Measurements from ENCODE around the gene RCHY1. TPM values are rescaled to one million over a fixed set of nuclear protein-coding genes. Genes with fewer than 3 reads are reported as not detected.
A peak's percentile ranks its signal among the peaks of the same experiment; 100 is the strongest.

RCHY1 gene
- total and polyA plus RNA-seq, 2 donors (not counting 3 experiments of a cell fraction or from before 2014, with no cell fraction given), result 21.1 to 30.9 TPM

DNA sequence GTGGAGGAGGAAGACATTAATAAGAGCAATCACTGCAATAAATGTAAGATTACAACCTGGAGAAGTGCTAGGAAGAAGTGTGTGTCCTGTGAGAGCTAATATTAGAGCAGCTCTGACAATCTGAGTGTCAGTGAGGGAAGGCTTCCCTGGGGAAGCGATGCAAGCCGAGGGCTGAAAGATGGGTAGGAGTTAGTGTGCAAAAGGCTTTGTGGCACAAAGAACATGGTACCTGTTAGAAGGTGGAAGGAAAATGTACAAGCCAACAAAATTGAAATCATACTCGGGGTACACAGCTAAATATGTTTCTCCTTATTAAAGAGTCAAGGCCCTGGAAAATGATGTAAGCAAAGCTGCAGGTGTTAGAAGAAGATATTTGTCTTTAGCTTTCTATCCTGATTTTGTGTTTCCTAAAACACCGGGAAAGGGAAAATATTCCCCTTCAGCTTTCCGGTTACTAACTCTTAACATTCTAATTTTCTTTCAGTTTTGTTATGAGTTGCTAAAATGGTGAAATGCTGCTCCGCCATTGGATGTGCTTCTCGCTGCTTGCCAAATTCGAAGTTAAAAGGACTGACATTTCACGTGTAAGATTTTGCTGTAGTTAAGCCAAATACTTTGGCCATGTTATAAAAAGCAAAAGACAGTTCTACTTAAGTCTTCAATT, 878 bp upstream of the RCHY1 start:
- DNase-seq (ENCODE audit: low read depth, low spot score), result no peak
- peak overlapping the region; percentile 72 for H3K27ac ChIP-seq (ENCODE audit: insufficient read depth, low read depth, low read length)
- H3K4me2 ChIP-seq (ENCODE audit: insufficient read depth, low read length), result peak overlapping the region; percentile 89
- H3K9me3 ChIP-seq (replicated peaks; ENCODE audit: control insufficient read depth, insufficient read depth, low read length), result no peaks in the 10 kb centered on the region
- no peaks in the 10 kb centered on the region for H3K36me3 ChIP-seq (ENCODE audit: control insufficient read depth in 2 of 2, extremely low read depth in 1 of 2, insufficient read depth in 2 of 2, low read length in 2 of 2)
- FAIRE-seq, result no peak
- peaks cover 35% of the 10 kb centered on the region for H3K4me1 ChIP-seq (ENCODE audit: control insufficient read depth, extremely low read depth, insufficient read depth, low read length)
- H4K20me1 ChIP-seq (replicated peaks; ENCODE audit: control insufficient read depth, extremely low read depth, insufficient read depth, low read length), result peaks cover 4% of the 10 kb centered on the region
- H3K27me3 ChIP-seq (ENCODE audit: control insufficient read depth in 2 of 2, insufficient read depth in 2 of 2, low read length in 2 of 2), result no peaks in the 10 kb centered on the region
- H3K79me2 ChIP-seq (ENCODE audit: control insufficient read depth, insufficient read depth, low read length), result peaks cover 32% of the 10 kb centered on the region
- POLR2A ChIA-PET, result no interaction called here
- dilution Hi-C loops (cut with MboI; ENCODE audit: extremely low pct_ligation_motif_present, low sequenced_read_pairs), result no loop called here
- intact Hi-C loops (cut with micrococcal nuclease), result loop anchor here (1.0 to 10.0 kb wide), 3 partner anchors 158 to 890 kb away; partner anchors contain the start of genes G3BP2 and USO1
- BruUV-seq (replicated peaks), result no TSS peak
- H2AFZ ChIP-seq (ENCODE audit: low read depth, low read length), result peak overlapping the region; percentile 13
- H3K9me1 ChIP-seq (replicated peaks; ENCODE audit: control insufficient read depth, extremely low read depth, insufficient read depth, low read length), result no peaks in the 10 kb centered on the region
- CTCF ChIA-PET, result interaction anchor here (1.3 kb wide), 2 partner anchors 10 to 25 kb away, joined by 3 to 5 read pairs; no protein-coding TSS in a partner anchor
- peak overlapping the region; percentile 96 for H3K9ac ChIP-seq (replicated peaks; ENCODE audit: extremely low read depth, insufficient read depth, low read length)
- peak overlapping the region; percentile 19 to 94 (median 81) for H3K4me3 ChIP-seq (replicated peaks in 1 of 3; ENCODE audit: insufficient read depth in 1 of 3, low read depth in 1 of 3, low read length in 3 of 3)
- no peak for TF ChIP-seq POLR2AphosphoS5 (IDR thresholded peaks at IDR 0.05; ENCODE audit: insufficient read depth, low read depth, low read length)
- no peak for TF ChIP-seq CTCF (IDR thresholded peaks at IDR 0.05; ENCODE audit: extremely low read depth in 1 of 2, insufficient read depth in 1 of 2, low read depth in 1 of 2, low read length in 2 of 2)
- no peak for TF ChIP-seq JUN (IDR thresholded peaks at IDR 0.05; ENCODE audit: borderline replicate concordance, insufficient read depth, insufficient read length, low read depth)
- TF ChIP-seq GATA2 (IDR thresholded peaks at IDR 0.05; ENCODE audit: insufficient read depth, insufficient read length, low read depth, low read length), result no peak
- TF ChIP-seq FOS (IDR thresholded peaks at IDR 0.05; ENCODE audit: borderline replicate concordance, insufficient read depth, low read length), result no peak
- no peak for TF ChIP-seq EZH2 (IDR thresholded peaks at IDR 0.05; ENCODE audit: borderline replicate concordance, low read depth, low read length, severe bottlenecking)
- TF ChIP-seq POLR2A (IDR thresholded peaks at IDR 0.05; ENCODE audit: low read depth, low read length), result no peak
- TF ChIP-seq MYC (IDR thresholded peaks at IDR 0.05; ENCODE audit: low read depth, low read length), result no peak
- TF ChIP-seq, protein P1, sequence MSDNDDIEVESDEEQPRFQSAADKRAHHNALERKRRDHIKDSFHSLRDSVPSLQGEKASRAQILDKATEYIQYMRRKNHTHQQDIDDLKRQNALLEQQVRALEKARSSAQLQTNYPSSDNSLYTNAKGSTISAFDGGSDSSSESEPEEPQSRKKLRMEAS (IDR thresholded peaks at IDR 0.05; ENCODE audit: insufficient read depth, insufficient read length), result no peak

Data from endothelial cell of umbilical vein (primary cell).